C4-2B (cell line): ENCODE results near the gene GPX2.
A peak's percentile ranks its signal among the peaks of the same experiment; 100 is the strongest.

Source experiments
- H3K27ac ChIP-seq: fragments of 450-650 bp; 2 replicates; pipeline ENCODE4 v1.5.1; 2017
- CTCF ChIP-seq: fragments of 450-650 bp; conservative IDR thresholded peaks from 2 replicates; pipeline ENCODE4 v1.5.1; 2017; ENCODE audit warnings: mild to moderate bottlenecking
- ZFX ChIP-seq: fragments of 450-650 bp; IDR thresholded peaks from 2 replicates; pipeline ENCODE4 v1.6.1; 2017

The GPX2 gene

DNA sequence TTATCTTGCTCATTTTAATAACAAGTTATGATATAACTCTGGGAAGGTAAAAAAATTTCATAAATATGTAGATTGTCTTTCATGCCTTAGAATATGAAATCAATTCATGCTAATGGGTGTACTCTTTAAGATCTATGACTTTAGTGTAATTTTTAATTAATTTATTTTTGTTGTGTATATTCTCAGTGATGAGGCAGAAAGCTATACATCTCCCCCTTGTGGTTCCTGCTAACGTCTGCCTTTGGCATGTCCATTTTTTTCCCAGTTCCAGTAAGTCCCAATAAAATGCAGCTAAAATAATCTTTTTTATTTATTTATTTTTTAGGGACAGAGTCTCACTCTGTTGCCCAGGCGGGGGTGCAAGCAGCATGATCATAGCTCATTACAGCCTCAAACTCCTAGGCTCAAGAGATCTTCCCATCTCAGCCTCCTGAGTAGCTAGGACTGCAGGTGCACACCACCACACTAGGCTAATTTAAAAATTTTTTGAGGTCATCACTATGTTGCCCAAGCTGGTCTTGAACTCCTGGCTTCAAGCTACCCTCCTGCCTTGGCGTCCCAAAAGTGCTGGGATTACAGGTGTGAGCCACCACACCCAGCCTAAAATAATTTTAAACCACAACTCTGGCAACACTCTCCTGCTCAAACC is 31.6 kb downstream of the GPX2 start:
- TF ChIP-seq ZFX, result no peak
- TF ChIP-seq CTCF, result peak; percentile 86
- no peak overlapping the region for H3K27ac ChIP-seq

DNA sequence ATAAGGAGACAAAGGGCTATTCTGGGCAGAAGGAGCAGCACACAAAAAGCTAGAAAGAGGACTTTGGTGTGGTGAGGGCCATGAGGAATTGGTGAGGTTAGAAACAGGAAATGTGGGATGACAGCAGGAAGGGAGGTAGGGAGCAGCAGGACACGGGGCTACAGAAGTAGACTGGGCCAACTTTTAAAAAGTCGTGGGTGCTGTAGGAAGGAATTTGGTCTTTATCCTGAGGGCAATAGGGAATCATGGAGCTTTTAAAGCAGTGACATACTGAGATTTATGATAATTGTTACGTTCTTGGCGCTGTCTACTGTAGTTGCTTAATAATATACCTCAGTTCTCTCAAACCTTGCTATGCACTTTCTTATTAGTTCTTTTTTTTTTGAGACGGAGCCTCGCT is 36.5 kb downstream of the GPX2 start:
- no peak for TF ChIP-seq ZFX
- TF ChIP-seq CTCF, result no peak
- H3K27ac ChIP-seq, result no peak overlapping the region

GRCh38 chr14:64899958-64900357 is 42.6 kb downstream of the GPX2 start:
- H3K27ac ChIP-seq, result no peak overlapping the region
- TF ChIP-seq CTCF, result no peak
- TF ChIP-seq ZFX, result no peak

DNA sequence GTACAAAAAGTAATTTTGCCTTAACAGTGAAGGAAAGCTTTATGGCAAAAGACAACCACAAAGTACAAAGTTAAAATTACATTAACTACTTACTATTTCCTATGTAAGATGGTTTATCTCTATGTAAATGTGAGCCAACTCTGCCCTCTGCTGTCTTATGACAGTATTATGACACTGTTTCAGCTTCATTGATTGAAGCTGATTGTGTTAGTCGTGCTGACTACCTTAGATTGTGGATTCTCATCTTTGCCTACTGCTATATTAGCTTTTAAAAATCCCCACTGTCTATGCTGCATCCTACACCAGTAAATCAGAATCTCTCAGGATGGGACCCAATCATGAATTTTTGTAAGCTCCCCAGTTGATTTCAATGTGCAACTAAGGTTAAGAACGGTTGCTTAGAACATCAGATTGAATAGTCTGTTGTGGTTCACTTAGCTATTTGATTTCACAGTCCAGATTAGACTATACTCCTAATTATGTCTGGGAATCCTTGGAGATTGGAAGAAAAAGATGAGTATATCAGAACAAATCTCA is 50.6 kb downstream of the GPX2 start:
- no peak overlapping the region for H3K27ac ChIP-seq
- peak; percentile 73 for TF ChIP-seq CTCF
- no peak for TF ChIP-seq ZFX

GRCh38 chr14:64891173-64891838 is 51.2 kb downstream of the GPX2 start:
- TF ChIP-seq CTCF (no peak), ZFX (no peak)
- H3K27ac ChIP-seq, result no peak overlapping the region

GRCh38 chr14:64889352-64889751 is 53.2 kb downstream of the GPX2 start:
- H3K27ac ChIP-seq, result no peak overlapping the region
- TF ChIP-seq ZFX, result no peak
- TF ChIP-seq CTCF, result no peak
